Activated CD4-positive, alpha-beta T cell treated with anti-CD3 and anti-CD28 coated beads, Interleukin-10, Interleukin-2, amounts not matched to agents 100 ng/mL and 50 ng/mL, durations not matched to agents 16 hours and 8 hours (primary cell): Measurements from ENCODE around the gene FRK.
"Not testable (repeated sequence)": the region's sequence is repeated elsewhere in the genome, so short reads cannot be mapped to it uniquely, and the experiment has no call there.

ENCODE experiments used
- DNase-seq: peaks from one replicate; pipeline ENCODE4 v3.0.0-alpha.2; 2020

FRK gene

GRCh38 chr6:116060572-116061283, at the start of gene FRK:
Gene FRK (minus strand): TSS chr6:116060891. CDS start chr6:116060311, 580 bp downstream.
- no peak for DNase-seq

- no peak for DNase-seq
Measured at GRCh38 chr6:116108836-116109235, 48.1 kb upstream of the FRK start.

GRCh38 chr6:116106146-116106545, 45.5 kb upstream of the FRK start:
- no peak for DNase-seq

- DNase-seq = no peak
Measured at GRCh38 chr6:116105247-116105646, 44.6 kb upstream of the FRK start.

GRCh38 chr6:116104636-116105035, 43.9 kb upstream of the FRK start:
- no peak for DNase-seq

- no peak for DNase-seq
Measured at GRCh38 chr6:116102873-116103272, 42.2 kb upstream of the FRK start.

- DNase-seq = no peak
Measured at GRCh38 chr6:116101790-116102189, 41.1 kb upstream of the FRK start.

GRCh38 chr6:116101302-116101718, 40.6 kb upstream of the FRK start:
- DNase-seq = no peak

- peak; percentile 91 for DNase-seq
Measured at GRCh38 chr6:116100419-116101301, 40.0 kb upstream of the FRK start, which contains the start of gene NT5DC1. Gene NT5DC1 (plus strand): TSS chr6:116100853. CDS start chr6:116100931, 78 bp downstream.

GRCh38 chr6:116099036-116099435, 38.3 kb upstream of the FRK start:
- no peak for DNase-seq

- DNase-seq = no peak
Measured at GRCh38 chr6:116096979-116097816, 36.5 kb upstream of the FRK start.

GRCh38 chr6:116096048-116096759, 35.5 kb upstream of the FRK start:
- DNase-seq = not testable (repeated sequence)

GRCh38 chr6:116094041-116094440, 33.4 kb upstream of the FRK start:
- DNase-seq = no peak

- DNase-seq = peak; percentile 56
Measured at GRCh38 chr6:116090251-116090650, 29.6 kb upstream of the FRK start.

- DNase-seq = no peak
Measured at GRCh38 chr6:116088946-116089345, 28.3 kb upstream of the FRK start.

- DNase-seq = no peak
Measured at GRCh38 chr6:116087437-116088027, 26.8 kb upstream of the FRK start.

- no peak for DNase-seq
Measured at GRCh38 chr6:116084284-116084683, 23.6 kb upstream of the FRK start.

- no peak for DNase-seq
Measured at GRCh38 chr6:116083052-116083451, 22.4 kb upstream of the FRK start.

- no peak for DNase-seq
Measured at GRCh38 chr6:116078945-116079344, 18.3 kb upstream of the FRK start.

- DNase-seq = no peak
Measured at GRCh38 chr6:116078522-116078921, 17.8 kb upstream of the FRK start.

- DNase-seq = no peak
Measured at GRCh38 chr6:116074732-116075390, 14.2 kb upstream of the FRK start.
